ENCODE results near the gene FGF16. TPM values are rescaled to one million over a fixed set of nuclear protein-coding genes. Genes with fewer than 3 reads are reported as not detected.
"Not testable (repeated sequence)": the region's sequence is repeated elsewhere in the genome, so short reads cannot be mapped to it uniquely, and the experiment has no call there.

The FGF16 gene
- polyA plus RNA-seq (ENCODE audit: insufficient read length): not detected
- long read RNA-seq, donor 1: 0 reads
- long read RNA-seq, donor 2: 0 reads
- long read RNA-seq, donor 3: 0 reads
- long read RNA-seq, donor 4: 0 reads
- long read RNA-seq, donor 5: 0 reads
- long read RNA-seq, donor 6, partial matches to known transcripts: 0 of 1 reads
- long read RNA-seq, donor 6, other reads (novel, unspliced or antisense): 0 of 1 reads
- long read RNA-seq, donor 7: 0 reads
- long read RNA-seq, donor 8: 0 reads

DNA sequence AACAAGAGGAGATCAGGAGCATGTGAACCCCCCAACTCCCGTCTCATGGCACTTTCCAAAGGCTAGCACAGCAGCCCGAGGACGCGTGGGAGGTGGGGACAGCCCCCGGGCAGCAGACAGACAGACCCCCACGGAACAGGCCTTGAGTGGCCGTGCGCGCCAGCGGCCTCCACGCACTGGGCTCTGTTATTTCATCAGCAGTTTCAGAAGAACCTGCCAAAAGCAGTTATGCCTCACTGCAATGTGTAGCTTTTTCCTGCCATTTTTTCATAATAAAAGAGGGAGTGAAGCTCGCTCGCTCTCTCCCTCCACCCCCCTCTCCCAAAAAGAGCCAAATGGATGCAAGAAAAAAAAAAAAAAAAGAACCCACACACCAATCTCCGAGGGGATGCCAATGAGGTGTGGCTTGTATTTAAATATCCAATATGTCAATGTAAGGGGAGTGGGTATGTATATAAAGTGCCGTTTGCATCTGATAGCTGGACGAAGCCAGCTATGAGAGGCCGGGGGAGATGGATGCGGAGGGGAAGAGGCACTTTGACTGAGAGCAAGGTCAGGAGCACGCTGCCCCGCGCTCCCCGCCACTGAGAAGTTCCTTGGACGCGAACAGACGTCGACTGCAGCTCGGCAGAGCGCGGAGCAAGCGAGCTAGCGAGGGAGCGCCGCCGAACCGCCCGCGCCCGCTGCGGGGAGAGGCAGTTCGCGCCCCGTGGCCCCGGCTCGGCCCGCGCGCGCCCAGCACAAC, at the start of gene FGF16:
Gene FGF16 (plus strand): TSS at position 482 of the 745 bp plus-strand sequence. CDS start 286 bp downstream, outside the sequence.
- DNase-seq: no peak

DNA sequence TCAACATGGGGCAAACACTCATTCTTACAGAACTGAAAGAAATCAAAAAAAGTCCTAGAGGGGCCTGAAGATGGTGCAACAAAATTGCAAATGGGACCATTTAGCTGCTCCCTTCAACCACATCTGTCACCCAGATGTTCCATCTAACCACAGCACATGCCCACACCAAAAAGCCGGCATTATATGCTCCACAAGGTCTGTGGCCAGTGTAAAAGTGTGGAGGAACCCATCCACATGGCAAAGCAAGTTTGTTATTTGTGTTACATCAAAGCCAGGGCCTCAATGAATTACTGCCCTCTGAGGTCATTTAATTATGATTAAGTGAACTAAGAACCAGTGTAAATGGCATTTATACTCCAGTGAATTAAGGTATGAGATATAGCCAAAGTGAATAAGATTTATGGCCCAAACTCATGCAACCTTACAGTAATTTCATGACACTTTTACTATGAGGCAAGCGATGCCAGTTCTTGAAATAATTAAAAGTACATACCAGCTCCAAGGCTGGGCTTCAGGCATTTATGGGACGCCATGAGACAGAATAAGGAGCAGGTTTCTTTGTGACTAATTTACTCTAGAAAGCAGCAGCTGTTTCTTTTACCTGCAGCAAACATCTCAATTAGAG, 48.7 kb upstream of the FGF16 start:
- no peak for DNase-seq

- DNase-seq: no peak
Observed at GRCh38 chrX:77404419-77404818, 42.8 kb upstream of the FGF16 start.

- DNase-seq: not testable (repeated sequence)
Observed at GRCh38 chrX:77407821-77408220, 39.4 kb upstream of the FGF16 start.

- DNase-seq: no peak
Observed at GRCh38 chrX:77412631-77413030, 34.6 kb upstream of the FGF16 start.

GRCh38 chrX:77415161-77415560, 32.0 kb upstream of the FGF16 start:
- no peak for DNase-seq

GRCh38 chrX:77415882-77416281, 31.3 kb upstream of the FGF16 start:
- no peak for DNase-seq

DNA sequence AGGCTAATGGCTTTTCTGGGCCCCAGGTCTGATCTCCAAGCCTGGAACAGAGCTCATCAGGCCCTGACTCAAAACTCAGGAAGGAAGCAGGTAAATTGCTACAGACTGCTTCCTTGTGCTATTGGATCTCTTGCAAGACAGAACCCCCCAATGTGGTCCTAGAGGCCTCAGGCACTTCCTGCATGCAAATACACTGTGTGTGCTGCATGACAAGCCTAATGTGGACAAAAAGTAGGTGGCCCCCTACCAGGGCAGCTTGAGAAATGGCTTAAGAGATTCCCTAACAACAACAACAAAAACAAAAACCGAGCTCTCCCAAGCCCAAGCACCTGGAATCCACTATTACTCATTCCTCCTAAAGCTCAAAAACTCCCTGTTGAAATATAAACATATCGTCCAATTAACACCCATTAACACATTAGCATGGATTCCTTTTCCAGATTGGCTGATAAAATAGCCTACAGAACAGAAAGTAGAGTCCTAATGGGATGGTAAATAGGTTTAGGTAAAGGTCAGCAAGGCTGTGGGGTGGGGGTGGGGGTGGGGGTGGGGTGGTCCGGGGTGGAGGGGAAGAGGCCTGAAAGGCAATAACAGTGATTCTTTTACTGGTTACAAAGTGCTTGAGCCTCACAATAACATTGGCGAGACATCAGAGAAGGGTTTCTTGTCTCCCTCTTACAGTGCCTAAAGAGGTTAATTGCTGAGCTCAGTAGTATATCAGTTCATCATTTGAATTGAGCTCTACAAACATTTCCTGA, 24.1 kb upstream of the FGF16 start:
- no peak for DNase-seq

- DNase-seq: no peak
Observed at GRCh38 chrX:77426811-77427210, 20.4 kb upstream of the FGF16 start.

GRCh38 chrX:77427611-77428010, 19.6 kb upstream of the FGF16 start:
- no peak for DNase-seq

- no peak for DNase-seq
Observed at GRCh38 chrX:77428551-77428950, 18.6 kb upstream of the FGF16 start.

DNA sequence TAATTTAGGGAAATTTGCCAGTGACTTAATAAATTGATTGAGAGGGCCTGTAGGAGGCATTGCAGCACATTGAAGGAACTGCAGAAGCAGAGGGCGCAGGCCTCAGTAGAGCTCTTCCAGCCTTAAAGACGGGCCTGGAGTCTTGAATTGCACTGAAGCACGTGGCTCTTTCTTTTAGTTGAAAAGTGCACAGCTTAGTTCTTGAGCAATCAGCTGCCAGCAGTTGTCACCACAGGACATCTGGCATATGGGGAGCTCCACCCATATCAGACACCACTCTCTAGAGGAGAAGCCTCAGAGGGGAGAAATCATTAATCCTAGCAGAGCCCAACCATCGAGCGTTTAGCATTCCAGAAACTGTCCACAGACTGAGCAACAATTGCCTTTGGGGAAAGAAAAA, 16.0 kb upstream of the FGF16 start:
- DNase-seq: no peak

GRCh38 chrX:77433001-77433400, 14.2 kb upstream of the FGF16 start:
- no peak for DNase-seq

DNA sequence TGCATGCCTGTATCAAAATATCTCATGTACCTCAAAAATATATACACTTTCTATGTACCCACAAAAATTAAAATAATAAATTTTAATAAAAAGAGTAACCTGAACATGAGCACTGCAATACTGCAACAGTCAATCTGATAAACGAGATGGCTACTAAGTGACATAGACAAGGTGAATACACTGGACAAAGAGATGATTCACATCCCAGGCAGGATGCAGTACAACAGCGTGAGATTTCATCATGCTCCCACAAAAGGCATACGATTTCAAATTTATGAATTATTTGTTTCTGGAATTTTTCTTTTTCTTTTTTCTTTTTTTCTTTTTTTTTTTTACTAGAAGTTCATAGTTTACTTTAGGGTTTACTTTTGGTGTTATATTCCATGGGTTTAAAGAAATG, 12.2 kb upstream of the FGF16 start:
- DNase-seq: no peak

- no peak for DNase-seq
Observed at GRCh38 chrX:77436271-77436670, 10.9 kb upstream of the FGF16 start.

DNA sequence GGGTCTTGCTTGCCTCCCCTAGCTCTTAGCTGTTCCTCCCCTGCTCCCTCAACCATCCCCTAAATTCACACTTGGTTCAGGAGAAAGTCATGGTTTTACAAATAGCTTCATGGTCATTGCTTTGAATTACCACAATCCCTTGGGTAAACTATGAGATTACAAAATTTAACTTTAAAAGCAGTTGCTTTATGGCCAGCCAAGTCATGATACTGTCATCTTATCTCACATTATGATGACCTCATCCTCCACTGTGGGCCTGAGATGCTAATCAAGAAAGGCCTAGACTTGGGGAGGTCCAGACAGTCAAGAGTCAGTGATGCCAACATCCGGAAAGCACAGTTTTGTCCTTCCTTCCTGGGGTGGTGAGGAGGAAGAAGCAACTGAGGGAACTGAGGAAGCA, 10.5 kb upstream of the FGF16 start:
- DNase-seq: no peak

DNA sequence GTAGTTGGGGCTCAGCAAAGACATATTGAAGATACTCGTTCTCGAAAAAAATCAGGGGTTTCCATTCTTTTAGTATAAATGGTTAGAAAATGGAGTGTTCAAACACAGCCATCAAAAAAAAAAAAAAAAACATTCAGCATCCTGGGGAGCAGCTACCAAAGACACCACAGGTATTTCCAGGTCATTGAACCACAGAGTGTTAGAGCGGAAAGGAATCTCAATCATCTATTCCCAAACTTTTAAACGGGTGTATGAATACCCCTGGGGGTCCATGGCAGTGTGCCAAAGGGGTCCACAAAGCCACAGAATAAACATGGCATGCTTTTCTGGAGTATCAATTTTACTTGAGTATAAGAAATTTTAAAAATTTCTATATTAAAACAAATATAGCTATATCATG, 6.9 kb upstream of the FGF16 start:
- DNase-seq: no peak

DNA sequence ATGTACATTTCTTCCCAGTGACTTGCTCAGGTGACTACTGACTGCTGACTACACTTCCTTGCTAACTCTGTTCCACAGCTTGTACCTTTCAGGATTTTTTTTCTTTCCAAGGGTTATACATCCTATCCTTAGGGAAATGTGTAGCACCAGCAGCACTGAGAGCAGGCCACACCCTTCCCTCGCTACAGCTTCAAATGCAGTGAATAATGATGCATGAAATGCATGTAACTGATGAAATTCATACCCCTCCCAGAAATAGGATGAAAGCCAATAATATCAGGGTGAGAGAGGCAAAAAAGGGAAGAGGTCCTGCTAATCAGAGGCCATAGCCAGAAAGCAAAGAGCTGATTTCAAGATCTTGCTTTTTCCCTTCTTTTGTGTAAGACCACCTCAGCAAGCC, 6.2 kb upstream of the FGF16 start:
- DNase-seq: no peak

DNA sequence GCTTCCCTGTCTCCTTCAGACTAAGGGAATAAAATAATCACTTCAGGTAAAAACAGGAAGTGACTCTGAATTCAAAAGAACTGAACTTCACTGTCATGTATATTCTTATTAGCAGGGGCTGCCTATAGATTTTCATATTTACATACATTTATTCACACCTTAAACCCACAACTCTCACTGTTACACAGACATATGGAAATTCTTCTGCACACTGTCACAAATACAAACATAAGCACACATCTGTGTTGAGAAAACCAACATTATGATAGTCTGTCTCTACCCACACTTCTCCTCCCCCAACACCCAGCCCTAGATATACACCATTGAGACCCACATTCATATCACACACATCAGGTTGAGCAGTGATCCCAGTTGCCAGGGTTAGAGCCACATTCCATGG, 5.7 kb upstream of the FGF16 start:
- DNase-seq: no peak

- no peak for DNase-seq
Observed at GRCh38 chrX:77442728-77443127, 4.5 kb upstream of the FGF16 start.

- no peak for DNase-seq
Observed at GRCh38 chrX:77444075-77444474, 3.1 kb upstream of the FGF16 start.

- DNase-seq: no peak
Observed at GRCh38 chrX:77444545-77444944, 2.6 kb upstream of the FGF16 start.
